DND-41 (cell line): ENCODE results near the gene SIL1.

Experiments
- EZH2 ChIP-seq: IDR thresholded peaks from 3 replicates; pipeline ENCODE4 v1.6.1; 2012; ENCODE audit warnings: borderline replicate concordance, low read depth, mild to moderate bottlenecking, moderate library complexity, low read length, inconsistent platforms; ENCODE audit not compliant: severe bottlenecking
- TF ChIP-seq, protein P1 (sequence below): IDR thresholded peaks from 2 replicates; pipeline ENCODE4 v1.5.1; 2012; ENCODE audit warnings: borderline replicate concordance, low read length, moderate library complexity, mild to moderate bottlenecking; ENCODE audit not compliant: poor library complexity, severe bottlenecking; ENCODE audit errors: extremely low read depth

DNA sequence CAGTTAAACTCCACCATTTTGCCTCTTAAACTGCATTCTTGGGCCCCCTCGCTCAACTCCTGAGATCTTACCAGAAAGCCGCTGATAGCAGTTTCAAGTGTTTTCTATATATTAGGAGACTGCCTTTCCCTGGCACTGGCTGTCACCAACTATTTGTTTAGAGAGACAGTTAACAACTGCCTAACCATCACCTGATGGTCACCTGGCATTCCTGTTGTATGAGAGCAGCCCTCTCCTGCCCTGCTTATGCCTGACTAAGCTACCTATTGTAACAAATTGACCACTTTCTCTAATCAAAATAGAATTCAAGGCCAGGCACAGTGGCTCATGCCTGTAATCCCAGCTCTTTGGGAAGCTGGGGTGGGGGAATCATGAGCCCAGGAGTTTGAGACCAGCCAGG lies 28.0 kb upstream of the SIL1 start:
- TF ChIP-seq, protein P1, sequence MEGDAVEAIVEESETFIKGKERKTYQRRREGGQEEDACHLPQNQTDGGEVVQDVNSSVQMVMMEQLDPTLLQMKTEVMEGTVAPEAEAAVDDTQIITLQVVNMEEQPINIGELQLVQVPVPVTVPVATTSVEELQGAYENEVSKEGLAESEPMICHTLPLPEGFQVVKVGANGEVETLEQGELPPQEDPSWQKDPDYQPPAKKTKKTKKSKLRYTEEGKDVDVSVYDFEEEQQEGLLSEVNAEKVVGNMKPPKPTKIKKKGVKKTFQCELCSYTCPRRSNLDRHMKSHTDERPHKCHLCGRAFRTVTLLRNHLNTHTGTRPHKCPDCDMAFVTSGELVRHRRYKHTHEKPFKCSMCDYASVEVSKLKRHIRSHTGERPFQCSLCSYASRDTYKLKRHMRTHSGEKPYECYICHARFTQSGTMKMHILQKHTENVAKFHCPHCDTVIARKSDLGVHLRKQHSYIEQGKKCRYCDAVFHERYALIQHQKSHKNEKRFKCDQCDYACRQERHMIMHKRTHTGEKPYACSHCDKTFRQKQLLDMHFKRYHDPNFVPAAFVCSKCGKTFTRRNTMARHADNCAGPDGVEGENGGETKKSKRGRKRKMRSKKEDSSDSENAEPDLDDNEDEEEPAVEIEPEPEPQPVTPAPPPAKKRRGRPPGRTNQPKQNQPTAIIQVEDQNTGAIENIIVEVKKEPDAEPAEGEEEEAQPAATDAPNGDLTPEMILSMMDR, result no peak
- TF ChIP-seq EZH2, result no peak
